WTC11 (cell line): Measurements from ENCODE around the gene OVOL2.

ENCODE experiments used
- CBFB ChIP-seq: sonication (generic); formaldehyde crosslinking; IDR thresholded peaks from 2 replicates; pipeline ENCODE4 v1.8.1; 2022; ENCODE audit warnings: mild to moderate bottlenecking, low read depth, missing genetic modification reagents
- CTCF ChIP-seq: fragments of 200-600 bp; IDR thresholded peaks from 2 replicates; pipeline ENCODE4 v1.8.0; 2022; ENCODE audit warnings: antibody characterized with exemption
- E2F1 ChIP-seq: sonication (generic); formaldehyde crosslinking; IDR thresholded peaks from 2 replicates; pipeline ENCODE4 v1.8.0; 2022; ENCODE audit warnings: mild to moderate bottlenecking, missing genetic modification reagents
- E2F5 ChIP-seq: sonication (generic); formaldehyde crosslinking; IDR thresholded peaks from 2 replicates; pipeline ENCODE4 v1.8.1; 2022; ENCODE audit warnings: mild to moderate bottlenecking, moderate library complexity, missing genetic modification reagents
- STAT6 ChIP-seq: sonication (generic); formaldehyde crosslinking; conservative IDR thresholded peaks from 2 replicates; pipeline ENCODE4 v1.8.1; 2023; ENCODE audit warnings: mild to moderate bottlenecking, low read depth, missing genetic modification reagents, moderate library complexity
- USF2 ChIP-seq: sonication (generic); formaldehyde crosslinking; IDR thresholded peaks from 2 replicates; pipeline ENCODE4 v1.8.1; 2023; ENCODE audit warnings: mild to moderate bottlenecking, missing genetic modification reagents, moderate library complexity
- ZNF281 ChIP-seq: sonication (generic); formaldehyde crosslinking; IDR thresholded peaks from 2 replicates; pipeline ENCODE4 v1.8.0; 2023; ENCODE audit warnings: mild to moderate bottlenecking, missing genetic modification reagents

GRCh38 chr20:18059603-18060002, 1.9 kb upstream of the OVOL2 start:
- no peak for TF ChIP-seq STAT6 (CRISPR knock-in tag)
- no peak for TF ChIP-seq CTCF
- no peak for TF ChIP-seq E2F5
- no peak for TF ChIP-seq ZNF281 (CRISPR knock-in tag)
- no peak for TF ChIP-seq E2F1
- TF ChIP-seq USF2 (CRISPR knock-in tag): no peak
- TF ChIP-seq CBFB: no peak
